GM23338 (cell line): ENCODE results near the gene GJC2. TPM values are rescaled to one million over a fixed set of nuclear protein-coding genes. Genes with fewer than 3 reads are reported as not detected.

ENCODE experiments used
- ATAC-seq: fragments of 200-7000 bp; cut with Tn5 transposase; 3 replicates; pipeline ENCODE4 v1.9.1; 2020
- DNase-seq: peaks from one replicate; pipeline ENCODE4 v3.0.0-alpha.2; 2015; ENCODE audit warnings: low spot score
- H2AFZ ChIP-seq: fragments of 200-600 bp; sonication (generic); 2 replicates; pipeline ENCODE4 v1.8.0; 2016; ENCODE audit warnings: antibody characterized with exemption, mild to moderate bottlenecking, moderate library complexity
- H3F3A ChIP-seq: fragments of 200-600 bp; sonication (generic); replicated peaks from 2 replicates; pipeline ENCODE4 v1.8.0; 2017; ENCODE audit warnings: antibody characterized with exemption, mixed run types, low read depth
- H3K27ac ChIP-seq: fragments of 200-600 bp; sonication (generic); 2 replicates; pipeline ENCODE4 v1.6.1; 2016; ENCODE audit warnings: low read depth
- H3K27me3 ChIP-seq: fragments of 200-600 bp; sonication (generic); 2 replicates; pipeline ENCODE4 v1.8.0; 2016; ENCODE audit warnings: mild to moderate bottlenecking, mixed run types, moderate library complexity; ENCODE audit not compliant: insufficient read depth
- H3K36me3 ChIP-seq: fragments of 200-600 bp; sonication (generic); 2 replicates; pipeline ENCODE4 v1.8.0; 2016; ENCODE audit warnings: mild to moderate bottlenecking; ENCODE audit not compliant: insufficient read depth
- H3K4me1 ChIP-seq: fragments of 200-600 bp; sonication (generic); 2 replicates; pipeline ENCODE4 v1.8.0; 2016; ENCODE audit warnings: mild to moderate bottlenecking, moderate library complexity; ENCODE audit not compliant: insufficient read depth
- H3K4me2 ChIP-seq: fragments of 200-600 bp; sonication (generic); 2 replicates; pipeline ENCODE4 v1.7.1; 2017; ENCODE audit warnings: mixed run types
- H3K4me3 ChIP-seq: fragments of 200-600 bp; sonication (generic); 2 replicates; pipeline ENCODE4 v1.6.1; 2016; ENCODE audit warnings: mixed run types
- H3K79me2 ChIP-seq: fragments of 200-600 bp; sonication (generic); replicated peaks from 2 replicates; pipeline ENCODE4 v1.8.0; 2017; ENCODE audit warnings: mild to moderate bottlenecking; ENCODE audit not compliant: insufficient read depth
- H3K9me2 ChIP-seq: fragments of 200-600 bp; sonication (generic); 2 replicates; pipeline ENCODE4 v1.8.0; 2017; ENCODE audit not compliant: insufficient read depth
- H4K20me1 ChIP-seq: fragments of 200-600 bp; sonication (generic); replicated peaks from 2 replicates; pipeline ENCODE4 v1.8.0; 2017; ENCODE audit warnings: mild to moderate bottlenecking; ENCODE audit not compliant: insufficient read depth
- H3K27ac Mint-ChIP-seq: 2 replicates; pipeline ENCODE4 v1.8.0; 2020; ENCODE audit warnings: inconsistent platforms, mild to moderate bottlenecking, moderate library complexity, mixed read lengths
- H3K27me3 Mint-ChIP-seq: 3 replicates; pipeline ENCODE4 v1.8.0; 2022; ENCODE audit warnings: low read depth, mild to moderate bottlenecking, moderate library complexity, mixed read lengths, inconsistent platforms; ENCODE audit not compliant: insufficient read depth, poor library complexity
- H3K36me3 Mint-ChIP-seq: 3 replicates; pipeline ENCODE4 v1.8.0; 2021; ENCODE audit warnings: low read depth, mild to moderate bottlenecking, inconsistent platforms, moderate library complexity, mixed read lengths
- H3K4me1 Mint-ChIP-seq: 3 replicates; pipeline ENCODE4 v1.8.0; 2020; ENCODE audit warnings: mild to moderate bottlenecking, inconsistent platforms, mixed read lengths
- H3K4me3 Mint-ChIP-seq: 3 replicates; pipeline ENCODE4 v1.8.0; 2021; ENCODE audit warnings: moderate library complexity, mild to moderate bottlenecking, inconsistent platforms, mixed read lengths
- H3K9me3 Mint-ChIP-seq: 3 replicates; pipeline ENCODE4 v1.8.0; 2020; ENCODE audit warnings: moderate library complexity, mild to moderate bottlenecking, inconsistent platforms, mixed read lengths
- CREB1 ChIP-seq: fragments of 250-450 bp; sonication (Bioruptor Pico); IDR thresholded peaks from 2 replicates; pipeline ENCODE4 v1.5.0; 2020; ENCODE audit warnings: low read depth, mild to moderate bottlenecking, moderate library complexity
- JUNB ChIP-seq: IDR thresholded peaks from one replicate; pipeline ENCODE4 v1.6.1; 2016; ENCODE audit warnings: antibody characterized with exemption; ENCODE audit not compliant: unreplicated experiment
- NANOG ChIP-seq: IDR thresholded peaks from 2 replicates; pipeline ENCODE4 v1.6.1; 2016; ENCODE audit warnings: antibody characterized with exemption, borderline replicate concordance
- POLR2AphosphoS5 ChIP-seq: IDR thresholded peaks from 2 replicates; pipeline ENCODE4 v1.6.1; 2016; ENCODE audit warnings: antibody characterized with exemption, low read depth
- STAT1 ChIP-seq: IDR thresholded peaks from one replicate; pipeline ENCODE4 v1.6.1; 2016; ENCODE audit warnings: antibody characterized with exemption; ENCODE audit not compliant: unreplicated experiment
- ZNF114 ChIP-seq: fragments of 250-450 bp; sonication (Bioruptor Pico); IDR thresholded peaks from 2 replicates; pipeline ENCODE4 v1.5.0; 2020; ENCODE audit warnings: mild to moderate bottlenecking, moderate library complexity
- ZNF331 ChIP-seq: fragments of 250-450 bp; sonication (Bioruptor Pico); IDR thresholded peaks from 2 replicates; pipeline ENCODE4 v1.5.0; 2020; ENCODE audit warnings: low read depth, mild to moderate bottlenecking, moderate library complexity
- ZNF462 ChIP-seq: fragments of 250-450 bp; sonication (Bioruptor Pico); IDR thresholded peaks from 2 replicates; pipeline ENCODE4 v1.5.0; 2020; ENCODE audit warnings: mild to moderate bottlenecking, moderate library complexity
- polyA plus RNA-seq: library from polyadenylated mRNA; unstranded; fragments of >200 nt; fragmentation: Nextera tagmentation; extraction: Ambion mirVana; gene quantifications from 2 replicates; pipeline ENCODE4 v1.2.1, GENCODE V29; 2016
- total RNA-seq: library from RNA; depleted of rRNA; stranded (reverse); fragments of >200 nt; shearing (Covaris generic); gene quantifications from 2 replicates; pipeline ENCODE4 v1.2.3, GENCODE V29; 2014
- TF ChIP-seq, protein P1 (sequence below): IDR thresholded peaks from one replicate; pipeline ENCODE4 v1.6.1; 2018; ENCODE audit warnings: antibody characterized with exemption; ENCODE audit not compliant: unreplicated experiment
- TF ChIP-seq, protein P2 (sequence below): IDR thresholded peaks from 2 replicates; pipeline ENCODE4 v1.6.1; 2016; ENCODE audit warnings: antibody characterized with exemption
- TF ChIP-seq, protein P3 (sequence below), 2 experiments: fragments of 200-600 bp in 1 of 2; sonication (generic) in 1 of 2; conservative IDR thresholded peaks; 2 replicates each; pipeline versions ENCODE4 v1.5.1 to v1.6.1; 2016 to 2017; ENCODE audit warnings: antibody characterized with exemption in 2 of 2, low read depth in 2 of 2, mild to moderate bottlenecking in 2 of 2, moderate library complexity in 1 of 2

Gene GJC2
- total and polyA plus RNA-seq, 2 experiments from 2014 or later: 0.15 to 1.2 TPM

- TF ChIP-seq, protein P1, sequence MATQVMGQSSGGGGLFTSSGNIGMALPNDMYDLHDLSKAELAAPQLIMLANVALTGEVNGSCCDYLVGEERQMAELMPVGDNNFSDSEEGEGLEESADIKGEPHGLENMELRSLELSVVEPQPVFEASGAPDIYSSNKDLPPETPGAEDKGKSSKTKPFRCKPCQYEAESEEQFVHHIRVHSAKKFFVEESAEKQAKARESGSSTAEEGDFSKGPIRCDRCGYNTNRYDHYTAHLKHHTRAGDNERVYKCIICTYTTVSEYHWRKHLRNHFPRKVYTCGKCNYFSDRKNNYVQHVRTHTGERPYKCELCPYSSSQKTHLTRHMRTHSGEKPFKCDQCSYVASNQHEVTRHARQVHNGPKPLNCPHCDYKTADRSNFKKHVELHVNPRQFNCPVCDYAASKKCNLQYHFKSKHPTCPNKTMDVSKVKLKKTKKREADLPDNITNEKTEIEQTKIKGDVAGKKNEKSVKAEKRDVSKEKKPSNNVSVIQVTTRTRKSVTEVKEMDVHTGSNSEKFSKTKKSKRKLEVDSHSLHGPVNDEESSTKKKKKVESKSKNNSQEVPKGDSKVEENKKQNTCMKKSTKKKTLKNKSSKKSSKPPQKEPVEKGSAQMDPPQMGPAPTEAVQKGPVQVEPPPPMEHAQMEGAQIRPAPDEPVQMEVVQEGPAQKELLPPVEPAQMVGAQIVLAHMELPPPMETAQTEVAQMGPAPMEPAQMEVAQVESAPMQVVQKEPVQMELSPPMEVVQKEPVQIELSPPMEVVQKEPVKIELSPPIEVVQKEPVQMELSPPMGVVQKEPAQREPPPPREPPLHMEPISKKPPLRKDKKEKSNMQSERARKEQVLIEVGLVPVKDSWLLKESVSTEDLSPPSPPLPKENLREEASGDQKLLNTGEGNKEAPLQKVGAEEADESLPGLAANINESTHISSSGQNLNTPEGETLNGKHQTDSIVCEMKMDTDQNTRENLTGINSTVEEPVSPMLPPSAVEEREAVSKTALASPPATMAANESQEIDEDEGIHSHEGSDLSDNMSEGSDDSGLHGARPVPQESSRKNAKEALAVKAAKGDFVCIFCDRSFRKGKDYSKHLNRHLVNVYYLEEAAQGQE: no peak
- TF ChIP-seq, protein P2, sequence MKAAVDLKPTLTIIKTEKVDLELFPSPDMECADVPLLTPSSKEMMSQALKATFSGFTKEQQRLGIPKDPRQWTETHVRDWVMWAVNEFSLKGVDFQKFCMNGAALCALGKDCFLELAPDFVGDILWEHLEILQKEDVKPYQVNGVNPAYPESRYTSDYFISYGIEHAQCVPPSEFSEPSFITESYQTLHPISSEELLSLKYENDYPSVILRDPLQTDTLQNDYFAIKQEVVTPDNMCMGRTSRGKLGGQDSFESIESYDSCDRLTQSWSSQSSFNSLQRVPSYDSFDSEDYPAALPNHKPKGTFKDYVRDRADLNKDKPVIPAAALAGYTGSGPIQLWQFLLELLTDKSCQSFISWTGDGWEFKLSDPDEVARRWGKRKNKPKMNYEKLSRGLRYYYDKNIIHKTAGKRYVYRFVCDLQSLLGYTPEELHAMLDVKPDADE: no peak
- TF ChIP-seq STAT1: no peak
Measured at GRCh38 chr1:228147151-228147693, 2.5 kb upstream of the GJC2 start (continued).

- ATAC-seq (no peak), DNase-seq (no peak)
- Histone ChIP-seq H3K36me3 (no peaks in the 10 kb centered on the region), H3K27ac (no peak overlapping the region), H3K4me2 (no peak overlapping the region), H3K27me3 (no peaks in the 10 kb centered on the region), H3K4me1 (no peaks in the 10 kb centered on the region), H2AFZ (no peak overlapping the region), H3F3A (no peaks in the 10 kb centered on the region), H3K79me2 (peaks cover 13% of the 10 kb centered on the region), H3K9me2 (no peaks in the 10 kb centered on the region), H3K4me3 (no peak overlapping the region), H4K20me1 (no peaks in the 10 kb centered on the region)
- H3K4me1 Mint-ChIP-seq: peaks cover 3% of the 10 kb centered on the region; the same call in 2 of the 3 replicates
- peaks cover 11% of the 10 kb centered on the region for H3K27me3 Mint-ChIP-seq
- no peaks in the 10 kb centered on the region; the same call in 2 of the 3 replicates for H3K9me3 Mint-ChIP-seq
- no peak overlapping the region for H3K4me3 Mint-ChIP-seq
- no peak overlapping the region for H3K27ac Mint-ChIP-seq
- no peaks in the 10 kb centered on the region; the same call in 1 of the 3 replicates for H3K36me3 Mint-ChIP-seq
- TF ChIP-seq CREB1 (CRISPR knock-in tag): no peak
- TF ChIP-seq, protein P2: no peak
- no peak for TF ChIP-seq ZNF331 (CRISPR knock-in tag)
- no peak for TF ChIP-seq ZNF462 (CRISPR knock-in tag)
- TF ChIP-seq, protein P3, sequence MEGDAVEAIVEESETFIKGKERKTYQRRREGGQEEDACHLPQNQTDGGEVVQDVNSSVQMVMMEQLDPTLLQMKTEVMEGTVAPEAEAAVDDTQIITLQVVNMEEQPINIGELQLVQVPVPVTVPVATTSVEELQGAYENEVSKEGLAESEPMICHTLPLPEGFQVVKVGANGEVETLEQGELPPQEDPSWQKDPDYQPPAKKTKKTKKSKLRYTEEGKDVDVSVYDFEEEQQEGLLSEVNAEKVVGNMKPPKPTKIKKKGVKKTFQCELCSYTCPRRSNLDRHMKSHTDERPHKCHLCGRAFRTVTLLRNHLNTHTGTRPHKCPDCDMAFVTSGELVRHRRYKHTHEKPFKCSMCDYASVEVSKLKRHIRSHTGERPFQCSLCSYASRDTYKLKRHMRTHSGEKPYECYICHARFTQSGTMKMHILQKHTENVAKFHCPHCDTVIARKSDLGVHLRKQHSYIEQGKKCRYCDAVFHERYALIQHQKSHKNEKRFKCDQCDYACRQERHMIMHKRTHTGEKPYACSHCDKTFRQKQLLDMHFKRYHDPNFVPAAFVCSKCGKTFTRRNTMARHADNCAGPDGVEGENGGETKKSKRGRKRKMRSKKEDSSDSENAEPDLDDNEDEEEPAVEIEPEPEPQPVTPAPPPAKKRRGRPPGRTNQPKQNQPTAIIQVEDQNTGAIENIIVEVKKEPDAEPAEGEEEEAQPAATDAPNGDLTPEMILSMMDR (conservative IDR thresholded peaks at IDR 0.05; ENCODE audit: low read depth in 2 of 2): no peak
- no peak for TF ChIP-seq NANOG
- no peak for TF ChIP-seq POLR2AphosphoS5
- no peak for TF ChIP-seq STAT1
- no peak for TF ChIP-seq JUNB
- no peak for TF ChIP-seq ZNF114 (CRISPR knock-in tag)
Measured at GRCh38 chr1:228147768-228148167, 2.0 kb upstream of the GJC2 start.
